Measurements from ENCODE around the gene ASIC4.

Gene ASIC4

GRCh38 chr2:219493086-219493485 lies 21.2 kb upstream of the ASIC4 start:
- no peak for TF ChIP-seq CTCF (IDR thresholded peaks at IDR 0.05; ENCODE audit: low read depth, low read length, missing control alignments)
- in situ Hi-C loops (cut with HindIII; ENCODE audit: low pct_ligation_motif_present, low sequenced_read_pairs), result no loop called here
- peaks cover 29% of the 10 kb centered on the region for H3K27me3 ChIP-seq (replicated peaks)
- no peak overlapping the region for H3K27ac ChIP-seq
- DNase-seq, result no peak
- H3K36me3 ChIP-seq (replicated peaks), result no peaks in the 10 kb centered on the region
- H3K4me3 ChIP-seq (ENCODE audit: low read depth, low read length), result no peak overlapping the region

- in situ Hi-C loops (cut with HindIII; ENCODE audit: low pct_ligation_motif_present, low sequenced_read_pairs), result no loop called here
- Histone ChIP-seq H3K4me3 (ENCODE audit: low read depth, low read length) (no peak overlapping the region), H3K27ac (no peak overlapping the region), H3K36me3 (replicated peaks) (no peaks in the 10 kb centered on the region), H3K27me3 (replicated peaks) (peaks cover 29% of the 10 kb centered on the region)
- no peak for TF ChIP-seq CTCF (IDR thresholded peaks at IDR 0.05; ENCODE audit: low read depth, low read length, missing control alignments)
- DNase-seq, result no peak
Measured at GRCh38 chr2:219494952-219495530, 19.2 kb upstream of the ASIC4 start.

GRCh38 chr2:219495531-219496122 lies 18.7 kb upstream of the ASIC4 start:
- in situ Hi-C loops (cut with HindIII; ENCODE audit: low pct_ligation_motif_present, low sequenced_read_pairs), result no loop called here

GRCh38 chr2:219496247-219496824 lies 17.9 kb upstream of the ASIC4 start:
- H3K36me3 ChIP-seq (replicated peaks), result no peaks in the 10 kb centered on the region
- H3K27ac ChIP-seq, result no peak overlapping the region
- no peak for TF ChIP-seq CTCF (IDR thresholded peaks at IDR 0.05; ENCODE audit: low read depth, low read length, missing control alignments)
- H3K4me3 ChIP-seq (ENCODE audit: low read depth, low read length), result no peak overlapping the region
- in situ Hi-C loops (cut with HindIII; ENCODE audit: low pct_ligation_motif_present, low sequenced_read_pairs), result no loop called here
- no peak for DNase-seq
- peaks cover 29% of the 10 kb centered on the region for H3K27me3 ChIP-seq (replicated peaks)

More at GRCh38 chr2:219495531-219496122, 18.7 kb upstream of the ASIC4 start:
- Histone ChIP-seq H3K4me3 (ENCODE audit: low read depth, low read length) (no peak overlapping the region), H3K36me3 (replicated peaks) (no peaks in the 10 kb centered on the region), H3K27me3 (replicated peaks) (peaks cover 29% of the 10 kb centered on the region), H3K27ac (no peak overlapping the region)
- peak; percentile 82 for TF ChIP-seq CTCF (IDR thresholded peaks at IDR 0.05; ENCODE audit: low read depth, low read length, missing control alignments)
- peak; percentile 62 for DNase-seq

GRCh38 chr2:219496825-219497494 lies 17.3 kb upstream of the ASIC4 start:
- in situ Hi-C loops (cut with HindIII; ENCODE audit: low pct_ligation_motif_present, low sequenced_read_pairs), result no loop called here
- H3K27ac ChIP-seq, result no peak overlapping the region
- no peak for DNase-seq
- H3K36me3 ChIP-seq (replicated peaks), result no peaks in the 10 kb centered on the region
- TF ChIP-seq CTCF (IDR thresholded peaks at IDR 0.05; ENCODE audit: low read depth, low read length, missing control alignments), result no peak
- peak overlapping the region; percentile 9 for H3K4me3 ChIP-seq (ENCODE audit: low read depth, low read length)
- H3K27me3 ChIP-seq (replicated peaks), result peaks cover 27% of the 10 kb centered on the region
